ENCODE data around the gene PTPRT.

Gene PTPRT

DNA sequence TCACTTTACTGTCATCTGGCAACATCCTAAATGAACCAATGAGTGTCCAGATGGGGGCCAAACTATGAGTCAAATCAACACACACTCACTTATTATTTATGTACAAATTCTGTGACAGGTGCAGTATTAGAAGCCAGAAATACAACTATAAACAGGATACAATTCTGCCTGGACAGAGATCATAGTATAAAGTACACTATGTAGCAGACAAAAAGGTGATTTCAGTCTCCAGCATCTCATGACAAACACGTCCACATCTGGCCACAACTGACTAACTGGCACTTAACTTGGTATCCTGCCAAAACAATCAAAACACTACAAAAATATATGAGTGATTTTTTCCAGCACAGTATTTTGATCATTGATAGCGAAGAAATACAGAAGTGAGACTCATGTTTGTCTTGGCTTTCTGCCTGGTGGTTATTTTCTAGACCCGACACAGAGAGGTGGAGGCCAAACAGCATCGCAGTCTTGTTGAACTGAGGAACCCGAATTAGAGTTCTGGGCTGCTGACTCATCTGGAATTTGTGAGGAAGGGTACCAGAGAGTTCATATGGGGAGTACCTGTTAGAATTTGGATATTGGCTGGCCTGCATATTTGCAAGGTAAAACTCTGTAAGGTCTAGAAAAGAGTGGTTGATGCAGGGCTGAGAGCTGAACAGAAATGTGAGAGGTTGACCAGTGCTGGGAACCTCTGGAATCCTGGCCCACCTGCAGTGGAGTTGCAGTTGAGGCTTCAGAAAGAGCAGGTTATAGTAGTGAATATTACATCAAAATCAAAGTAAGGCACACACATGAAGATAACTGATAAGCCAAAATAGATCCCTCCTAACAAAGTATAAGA lies 475.2 kb downstream of the PTPRT start:
- intact Hi-C loops (cut with DNase I; ENCODE audit: low total_unique reads), result no loop called here
- no peak for DNase-seq
- Histone ChIP-seq H3K36me3 (no peaks in the 10 kb centered on the region), H3K4me1 (no peaks in the 10 kb centered on the region), H3K27me3 (no peaks in the 10 kb centered on the region), H3K9me3 (peaks cover 0 to 10% (median 7%) of the 10 kb centered on the region in 3 donors), H3K4me3 (no peak overlapping the region), H3K27ac (no peak overlapping the region)
- TF ChIP-seq, protein P1, sequence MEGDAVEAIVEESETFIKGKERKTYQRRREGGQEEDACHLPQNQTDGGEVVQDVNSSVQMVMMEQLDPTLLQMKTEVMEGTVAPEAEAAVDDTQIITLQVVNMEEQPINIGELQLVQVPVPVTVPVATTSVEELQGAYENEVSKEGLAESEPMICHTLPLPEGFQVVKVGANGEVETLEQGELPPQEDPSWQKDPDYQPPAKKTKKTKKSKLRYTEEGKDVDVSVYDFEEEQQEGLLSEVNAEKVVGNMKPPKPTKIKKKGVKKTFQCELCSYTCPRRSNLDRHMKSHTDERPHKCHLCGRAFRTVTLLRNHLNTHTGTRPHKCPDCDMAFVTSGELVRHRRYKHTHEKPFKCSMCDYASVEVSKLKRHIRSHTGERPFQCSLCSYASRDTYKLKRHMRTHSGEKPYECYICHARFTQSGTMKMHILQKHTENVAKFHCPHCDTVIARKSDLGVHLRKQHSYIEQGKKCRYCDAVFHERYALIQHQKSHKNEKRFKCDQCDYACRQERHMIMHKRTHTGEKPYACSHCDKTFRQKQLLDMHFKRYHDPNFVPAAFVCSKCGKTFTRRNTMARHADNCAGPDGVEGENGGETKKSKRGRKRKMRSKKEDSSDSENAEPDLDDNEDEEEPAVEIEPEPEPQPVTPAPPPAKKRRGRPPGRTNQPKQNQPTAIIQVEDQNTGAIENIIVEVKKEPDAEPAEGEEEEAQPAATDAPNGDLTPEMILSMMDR (IDR thresholded peaks at IDR 0.05), result no peak

DNA sequence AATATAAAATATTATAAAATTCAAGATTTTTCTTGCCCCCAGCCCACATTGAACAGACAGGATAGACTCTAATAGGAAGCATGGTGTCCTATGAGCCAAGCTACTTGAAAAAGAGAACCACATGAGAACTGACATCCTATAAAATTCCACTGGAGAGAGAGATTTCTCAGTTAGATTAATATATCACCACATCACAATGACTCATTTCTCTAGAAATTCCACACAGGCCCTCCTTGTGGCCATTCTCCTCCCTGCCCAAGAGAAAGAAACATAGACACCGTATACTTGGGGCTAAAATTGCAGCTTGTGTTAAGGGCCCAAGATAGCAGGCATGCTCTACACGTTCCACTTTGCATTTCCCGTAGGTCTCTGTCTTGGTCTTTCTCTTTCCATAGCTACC lies 481.4 kb downstream of the PTPRT start:
- Histone ChIP-seq H3K4me3 (no peak overlapping the region), H3K4me1 (no peaks in the 10 kb centered on the region), H3K36me3 (no peaks in the 10 kb centered on the region), H3K27me3 (no peaks in the 10 kb centered on the region), H3K27ac (no peak overlapping the region), H3K9me3 (peaks cover 0 to 10% (median 7%) of the 10 kb centered on the region in 3 donors)
- no peak for DNase-seq
- TF ChIP-seq, protein P1 (IDR thresholded peaks at IDR 0.05), result no peak
- intact Hi-C loops (cut with DNase I; ENCODE audit: low total_unique reads), result no loop called here

DNA sequence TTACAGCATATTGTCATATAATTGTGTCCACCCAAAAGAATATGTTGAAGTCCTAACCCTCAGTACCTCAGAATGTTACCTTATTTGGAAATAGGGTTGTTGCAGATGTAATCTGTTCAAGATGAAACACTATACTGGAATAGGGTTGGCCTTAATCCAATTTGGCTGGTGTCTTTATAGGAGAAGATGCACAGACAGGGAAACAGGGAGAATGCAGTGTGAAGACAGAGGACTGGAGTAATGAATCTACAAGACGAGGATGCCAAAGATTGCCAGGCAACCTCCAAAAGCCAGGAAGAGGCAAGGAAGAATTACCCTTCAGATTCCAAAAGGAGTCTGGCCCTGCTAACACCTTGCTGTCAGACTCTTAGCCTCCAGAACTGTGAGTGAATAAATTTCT lies 482.9 kb downstream of the PTPRT start:
- no peaks in the 10 kb centered on the region for H3K27me3 ChIP-seq
- peaks cover 0 to 10% (median 7%) of the 10 kb centered on the region in 3 donors for H3K9me3 ChIP-seq
- intact Hi-C loops (cut with DNase I; ENCODE audit: low total_unique reads), result no loop called here
- H3K4me1 ChIP-seq, result no peaks in the 10 kb centered on the region
- DNase-seq, result no peak
- H3K4me3 ChIP-seq, result no peak overlapping the region
- no peaks in the 10 kb centered on the region for H3K36me3 ChIP-seq
- TF ChIP-seq, protein P1 (IDR thresholded peaks at IDR 0.05), result no peak
- H3K27ac ChIP-seq, result no peak overlapping the region

DNA sequence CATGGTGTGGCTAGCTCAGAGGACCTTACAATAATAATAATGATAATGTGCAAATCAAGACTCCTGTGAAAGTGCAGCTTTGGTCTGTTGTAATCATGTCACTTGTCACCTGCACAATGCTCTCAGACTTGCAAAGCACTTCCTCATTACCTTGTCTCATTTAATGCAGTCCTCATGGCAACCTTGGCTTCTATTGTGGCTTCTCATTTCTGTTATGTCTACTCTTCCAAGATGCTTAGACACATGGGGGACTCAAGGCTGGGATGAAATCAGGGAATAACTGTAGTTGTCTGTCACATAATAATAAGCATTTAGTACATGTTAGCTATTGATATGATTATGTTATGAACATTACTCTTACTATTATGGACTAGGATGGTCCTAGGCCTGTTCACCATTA lies 484.2 kb downstream of the PTPRT start:
- DNase-seq, result no peak
- TF ChIP-seq, protein P1 (IDR thresholded peaks at IDR 0.05), result no peak
- H3K4me3 ChIP-seq, result no peak overlapping the region
- intact Hi-C loops (cut with DNase I; ENCODE audit: low total_unique reads), result no loop called here
- peaks cover 0 to 7% (median 6%) of the 10 kb centered on the region in 3 donors for H3K9me3 ChIP-seq
- H3K27ac ChIP-seq, result no peak overlapping the region
- H3K36me3 ChIP-seq, result no peaks in the 10 kb centered on the region
- no peaks in the 10 kb centered on the region for H3K4me1 ChIP-seq
- no peaks in the 10 kb centered on the region for H3K27me3 ChIP-seq

DNA sequence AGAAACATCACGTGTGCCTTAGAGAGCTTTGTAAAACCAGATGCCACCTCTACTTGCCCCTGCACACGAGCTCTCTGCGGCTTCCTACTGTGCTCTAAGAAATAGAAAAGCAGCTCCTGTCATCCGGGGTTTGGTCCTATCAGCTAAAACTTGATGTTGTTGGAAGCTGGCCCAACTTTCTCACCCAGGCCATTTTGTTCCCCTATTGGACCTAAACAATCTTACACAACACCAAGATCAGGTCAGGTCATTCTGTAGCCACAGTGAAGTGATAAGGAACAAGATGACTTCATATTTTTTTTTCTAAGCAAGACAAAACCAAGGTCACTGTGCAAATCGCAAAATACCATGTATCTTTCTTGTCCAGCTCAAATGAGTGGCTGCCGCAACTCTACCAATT lies 486.0 kb downstream of the PTPRT start:
- Histone ChIP-seq H3K9me3 (no peaks in the 10 kb centered on the region), H3K36me3 (no peaks in the 10 kb centered on the region), H3K27ac (no peak overlapping the region), H3K4me3 (no peak overlapping the region), H3K27me3 (no peaks in the 10 kb centered on the region), H3K4me1 (no peaks in the 10 kb centered on the region)
- intact Hi-C loops (cut with DNase I; ENCODE audit: low total_unique reads), result no loop called here
- TF ChIP-seq, protein P1 (IDR thresholded peaks at IDR 0.05), result no peak
- DNase-seq, result no peak
